ENCODE results near the gene KRT33B. TPM values are rescaled to one million over a fixed set of nuclear protein-coding genes. Genes with fewer than 3 reads are reported as not detected.

Gene KRT33B
- total and polyA plus RNA-seq, 2 of the 4 experiments (the other 2 are of a cell fraction): 0.18 to 0.22 TPM

- peak overlapping the region; percentile 46; the same call in 1 of the 2 replicates for H3K4ac ChIP-seq (ENCODE audit: low read depth, low read length)
- no peak overlapping the region for H3K56ac ChIP-seq (ENCODE audit: extremely low read depth, insufficient read depth, low read length)
- no peaks in the 10 kb centered on the region for H3K27me3 ChIP-seq (ENCODE audit: control insufficient read depth, insufficient read depth, low read length)
- DNase-seq: peak; percentile 59
- no TSS peak for BruUV-seq (replicated peaks)
- peak overlapping the region; percentile 86; the same call in 1 of the 2 replicates for H2BK20ac ChIP-seq (ENCODE audit: low read depth, low read length)
- no peak overlapping the region; a peak in 1 of 4 replicates for H4K8ac ChIP-seq (ENCODE audit: low read depth in 2 of 2, low read length in 2 of 2)
- H4K5ac ChIP-seq (ENCODE audit: low read depth, low read length): no peak overlapping the region; the same call in 1 of the 2 replicates
- H2BK5ac ChIP-seq (ENCODE audit: low read depth, low read length, poor library complexity, severe bottlenecking): peak overlapping the region; percentile 87
- H3K18ac ChIP-seq (ENCODE audit: low read depth, low read length): peak overlapping the region; percentile 34; the same call in 1 of the 2 replicates
- H2BK120ac ChIP-seq (ENCODE audit: low read depth, low read length): peak overlapping the region; percentile 64
- TF ChIP-seq CTCF (conservative IDR thresholded peaks at IDR 0.05; ENCODE audit: low read depth, low read length) (no peak), FOS (IDR thresholded peaks at IDR 0.05; ENCODE audit: low read depth, low read length) (peak; percentile 47), CEBPB (IDR thresholded peaks at IDR 0.05; ENCODE audit: low read depth, low read length) (peak; percentile 37; the same call in 1 of the 2 replicates), SMC3 (IDR thresholded peaks at IDR 0.05; ENCODE audit: low read depth, low read length) (no peak), POLR2A (IDR thresholded peaks at IDR 0.05; ENCODE audit: low read depth, low read length) (no peak)
- H3K23ac ChIP-seq (ENCODE audit: low read depth, low read length): no peak overlapping the region
- no peak overlapping the region for H3K4me2 ChIP-seq (ENCODE audit: low read depth, low read length)
- ChIA-PET CTCF (no interaction called here), POLR2A (ENCODE audit: unreplicated experiment) (no interaction called here)
- peak overlapping the region; percentile 7; the same call in 1 of the 2 replicates for H3K14ac ChIP-seq (replicated peaks; ENCODE audit: low read depth, low read length)
- H3K79me1 ChIP-seq (ENCODE audit: low read depth in 1 of 2, low read length in 2 of 2): no peaks in the 10 kb centered on the region
- H2AK9ac ChIP-seq (replicated peaks; ENCODE audit: low read depth, low read length, poor library complexity): no peak overlapping the region
- intact Hi-C loops (cut with micrococcal nuclease): no loop called here
- 0 out of 3 replicates have a peak overlapping the region, but pooled peaks have one; percentile 23 for H2BK15ac ChIP-seq (ENCODE audit: low read depth, low read length)
- peaks cover 5% of the 10 kb centered on the region for H3K9me3 ChIP-seq (ENCODE audit: control insufficient read depth, insufficient read depth, low read length)
- ATAC-seq (ENCODE audit: low read depth): peak; percentile 17
- peaks cover 4% of the 10 kb centered on the region for H3K9me1 ChIP-seq (ENCODE audit: insufficient read depth, low read length)
- H3K4me1 ChIP-seq (ENCODE audit: control insufficient read depth, insufficient read depth, low read length): peaks cover 2% of the 10 kb centered on the region; the same call in 1 of the 2 replicates
- H4K91ac ChIP-seq (ENCODE audit: insufficient read depth, low read depth, low read length): peak overlapping the region; percentile 42; the same call in 1 of the 2 replicates
- peak overlapping the region; percentile 79 for H2AFZ ChIP-seq (replicated peaks; ENCODE audit: low read length, poor library complexity)
- no peaks in the 10 kb centered on the region for H4K20me1 ChIP-seq (ENCODE audit: insufficient read depth, low read length)
- WGBS, 2 experiments (ENCODE audit: extremely low coverage in 2 of 2, insufficient read length in 1 of 2): 92% methylated on average over 2 of the region's 5 CpGs; no CpG with 5 or more reads in 1 of the 2 experiments
- dilution Hi-C loops (cut with HindIII; ENCODE audit: low sequenced_read_pairs, unreplicated experiment): no loop called here
- H3K27ac ChIP-seq (ENCODE audit: insufficient read depth, low read length): no peak overlapping the region; the same call in 1 of the 2 replicates
- H3K36me3 ChIP-seq (ENCODE audit: control insufficient read depth, insufficient read depth, low read length): no peaks in the 10 kb centered on the region
- no peak overlapping the region for H3K4me3 ChIP-seq (ENCODE audit: insufficient read depth, low read depth, low read length)
- no peak overlapping the region for H3K9ac ChIP-seq (ENCODE audit: low read depth, low read length)
- H2AK5ac ChIP-seq (ENCODE audit: low read depth, low read length): peak overlapping the region; percentile 74; the same call in 1 of the 2 replicates
- in situ Hi-C loops (cut with MboI; ENCODE audit: low sequenced_read_pairs): no loop called here
Measured at GRCh38 chr17:41360296-41360995, 9.2 kb downstream of the KRT33B start.

Data from IMR-90 (cell line).